Suppressor macrophage treated with lipopolysaccharide for 4 hours (primary cell): ENCODE data around the gene LAS1L.
"Not testable (repeated sequence)": the region's sequence is repeated elsewhere in the genome, so short reads cannot be mapped to it uniquely, and the experiment has no call there.

Experiments
- DNase-seq: peaks from one replicate; pipeline ENCODE4 v3.0.0-alpha.2; 2020

LAS1L gene

DNA sequence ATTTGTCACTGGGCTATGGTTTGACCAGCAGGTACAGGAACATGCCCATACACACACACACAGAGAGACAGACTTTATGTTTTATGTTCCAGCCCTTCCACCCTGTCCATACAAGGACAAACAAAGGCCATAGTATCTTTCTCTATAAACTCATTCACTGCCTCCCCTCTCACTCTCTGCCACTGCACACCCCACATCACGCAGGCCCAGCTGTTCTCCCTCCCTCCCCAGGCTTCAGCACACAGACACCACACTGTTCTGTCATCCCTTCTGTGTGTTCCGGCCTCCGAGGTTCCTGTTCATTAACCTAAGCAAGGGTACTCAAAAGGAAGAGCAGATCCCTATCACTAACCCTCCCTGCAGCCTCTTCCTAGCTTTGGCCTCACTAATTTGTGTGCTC is 17.8 kb downstream of the LAS1L start:
- no peak for DNase-seq

DNA sequence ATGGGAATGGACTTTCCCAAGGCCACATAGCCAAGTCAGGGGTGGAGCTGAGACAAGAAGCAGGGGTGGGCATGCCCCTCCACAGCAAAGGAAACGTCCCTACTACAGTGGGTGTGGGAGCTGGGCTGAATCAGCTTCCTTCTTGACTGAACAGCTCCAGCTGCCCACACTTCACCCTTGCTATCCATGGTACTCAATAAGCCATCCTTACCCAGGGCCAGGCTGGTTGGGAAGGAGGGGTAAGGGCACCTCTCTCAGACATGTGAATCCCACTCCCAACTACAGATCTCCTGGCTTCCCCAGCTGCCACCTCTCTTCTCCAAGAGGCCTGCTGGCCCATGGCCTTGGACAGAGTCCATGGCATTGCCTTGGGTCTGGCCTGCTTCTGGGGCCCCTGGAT is 21.0 kb downstream of the LAS1L start:
- DNase-seq, result no peak

DNA sequence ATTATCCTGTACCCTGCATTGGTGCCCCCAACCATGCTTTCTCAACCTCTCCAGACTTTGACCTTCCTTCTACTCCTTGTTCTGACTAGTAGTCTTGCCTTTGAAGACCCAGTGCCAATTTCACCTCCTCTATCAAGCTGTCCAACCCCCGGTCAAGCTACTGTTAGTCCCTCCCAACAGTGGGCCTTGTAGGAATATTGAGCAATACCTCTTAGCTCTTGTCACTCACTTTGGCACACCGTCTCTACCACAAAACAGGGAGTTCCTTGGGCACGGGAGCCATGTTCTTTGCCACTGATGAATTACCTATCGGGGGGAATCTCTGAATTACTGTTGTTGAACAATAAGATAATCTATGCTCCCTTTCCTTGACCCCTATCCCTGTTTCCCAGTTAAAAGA is 25.2 kb downstream of the LAS1L start:
- DNase-seq, result no peak

DNA sequence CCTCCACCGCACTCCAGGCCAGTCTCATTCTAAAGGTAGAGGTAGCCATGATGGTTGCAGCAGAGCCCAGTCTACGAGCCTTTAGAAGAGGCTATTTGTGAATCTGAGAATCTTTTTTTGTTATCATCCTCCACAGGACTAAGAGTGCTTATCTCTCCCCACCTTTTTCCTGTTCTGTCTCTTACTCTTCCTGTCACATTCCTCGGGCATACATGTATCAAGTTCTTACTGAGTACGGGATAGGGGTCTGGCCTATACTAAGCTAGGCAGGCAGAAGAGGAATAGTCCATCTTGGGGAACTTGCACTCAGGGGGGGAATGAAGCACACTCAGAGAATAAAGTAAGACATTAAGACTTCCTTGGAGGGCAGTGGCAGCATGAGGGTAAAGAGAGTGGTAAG is 25.7 kb downstream of the LAS1L start:
- no peak for DNase-seq

DNA sequence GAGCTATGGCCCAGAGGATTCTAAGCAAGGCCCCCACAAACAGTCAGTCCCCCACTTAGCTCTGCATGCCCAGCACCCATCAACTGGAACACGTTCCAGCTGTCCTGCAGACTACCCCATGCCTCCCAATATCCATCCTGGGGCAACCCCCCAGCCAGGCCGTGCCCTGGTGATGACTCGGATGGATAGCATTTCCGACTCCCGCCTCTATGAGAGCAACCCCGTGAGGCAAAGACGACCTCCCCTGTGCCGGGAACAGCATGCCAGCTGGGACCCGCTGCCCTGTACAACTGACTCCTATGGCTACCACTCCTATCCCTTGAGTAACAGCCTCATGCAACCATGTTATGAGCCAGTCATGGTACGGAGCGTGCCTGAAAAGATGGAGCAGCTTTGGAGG is 32.0 kb downstream of the LAS1L start:
- DNase-seq, result no peak

DNA sequence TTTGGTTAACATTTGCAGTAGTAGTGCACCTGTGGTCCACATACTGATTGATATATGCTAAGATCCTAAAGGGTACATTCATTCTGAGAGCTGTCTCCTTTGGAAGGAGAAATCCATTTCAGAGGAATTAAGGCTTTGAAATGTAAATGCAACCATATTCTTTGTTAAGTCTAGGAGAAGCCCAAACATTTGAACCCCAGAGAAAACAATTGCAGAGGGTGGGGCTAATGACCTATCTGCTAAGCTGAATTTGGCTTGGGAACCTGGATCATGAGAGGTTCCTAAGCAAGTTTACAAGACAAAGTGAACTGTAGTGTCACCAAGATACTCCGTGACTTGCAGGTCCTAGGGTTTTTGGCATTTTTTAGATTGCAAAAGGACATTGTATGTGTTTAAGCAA is 41.2 kb downstream of the LAS1L start:
- no peak for DNase-seq

DNA sequence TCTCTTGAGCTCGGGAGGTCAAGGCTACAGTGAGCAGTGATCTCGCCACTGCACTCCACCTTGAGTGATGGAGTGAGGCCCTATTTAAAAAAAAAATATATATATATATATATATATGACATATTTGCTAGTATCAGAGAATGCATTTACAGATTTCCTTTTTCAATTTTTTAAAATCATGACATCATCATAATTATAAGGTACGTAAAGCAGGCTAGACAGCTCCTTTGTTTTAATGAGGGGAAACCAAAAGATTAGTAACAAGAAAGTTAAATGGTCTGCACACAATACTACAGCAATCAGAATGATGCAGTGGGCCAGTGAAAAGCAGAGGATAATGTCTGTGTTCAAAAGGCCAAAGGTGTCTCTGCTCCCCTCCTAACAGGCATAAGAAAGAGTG is 43.0 kb downstream of the LAS1L start:
- DNase-seq, result no peak

DNA sequence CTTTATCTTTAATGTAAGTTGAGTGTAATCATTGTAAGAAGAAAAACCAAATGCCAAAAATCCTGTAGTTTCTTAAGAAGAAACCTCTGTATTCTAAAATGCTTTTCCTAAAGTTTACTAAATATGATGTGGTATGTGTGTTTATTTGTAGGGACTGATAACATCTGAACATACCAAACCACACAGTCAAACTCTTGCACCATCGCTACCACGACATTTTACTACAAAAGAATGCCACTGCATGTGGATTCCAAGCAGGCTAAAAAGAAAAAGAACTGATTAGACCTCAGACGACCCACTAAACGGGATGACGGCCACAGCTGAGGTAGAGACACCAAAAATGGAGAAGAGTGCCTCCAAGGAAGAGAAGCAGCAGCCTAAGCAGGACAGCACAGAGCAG is 46.1 kb downstream of the LAS1L start:
- no peak for DNase-seq

DNA sequence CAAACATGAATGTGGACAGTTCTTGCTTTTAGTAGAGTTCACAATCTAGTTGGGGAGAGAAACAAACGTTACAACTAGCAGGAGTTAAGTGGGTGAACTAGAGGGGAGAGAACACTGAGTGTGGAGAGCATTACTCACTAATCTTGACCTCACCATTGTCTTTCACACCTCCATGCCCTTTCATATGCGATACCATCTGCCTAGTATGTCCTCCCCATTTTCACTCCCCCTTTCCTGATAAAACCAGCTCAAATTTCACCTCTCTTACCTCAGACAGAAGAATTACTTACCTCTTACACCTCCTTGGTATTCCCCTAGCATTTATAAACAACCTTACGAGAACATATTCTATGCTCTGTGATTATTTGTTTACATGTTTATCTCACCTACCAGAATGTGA is 53.6 kb downstream of the LAS1L start:
- DNase-seq, result no peak

DNA sequence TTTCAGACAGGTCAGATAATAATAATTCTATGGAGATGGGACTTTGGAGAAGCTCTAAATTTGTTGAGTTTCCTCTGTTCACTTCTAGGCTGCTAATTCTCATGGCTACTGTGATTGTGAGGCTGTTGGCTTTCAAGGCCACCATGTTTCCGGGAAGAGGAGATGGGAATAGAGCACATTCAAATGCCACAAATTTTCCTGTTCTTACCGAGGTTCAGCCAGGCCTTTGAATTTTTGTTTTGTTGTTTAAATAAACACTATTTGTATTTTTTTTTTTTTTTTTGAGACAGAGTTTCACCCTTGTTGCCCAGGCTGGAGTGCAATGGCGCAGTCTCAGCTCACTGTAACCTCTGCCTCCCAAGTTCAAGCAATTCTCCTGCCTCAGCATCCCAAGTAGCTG is 55.5 kb downstream of the LAS1L start:
- DNase-seq, result not testable (repeated sequence)

DNA sequence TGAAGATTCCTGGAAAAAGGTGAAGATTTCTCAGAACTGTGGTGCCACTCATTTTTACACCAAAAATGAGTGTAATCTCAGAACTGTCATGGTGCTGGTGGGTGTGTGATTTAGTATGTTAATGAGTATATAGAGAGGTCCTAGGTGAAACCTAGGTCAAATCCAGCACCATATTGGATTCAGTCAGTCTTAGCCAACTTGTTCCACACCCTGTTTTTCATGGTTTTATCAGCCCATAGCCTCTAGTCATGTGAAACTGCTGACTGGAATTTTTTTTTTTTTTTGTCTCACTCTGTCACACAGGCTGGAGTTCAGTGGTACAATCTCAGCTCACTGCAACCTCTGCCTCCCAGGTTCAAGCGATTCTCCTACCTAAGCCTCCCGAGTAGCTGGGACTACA is 58.0 kb downstream of the LAS1L start:
- DNase-seq, result no peak

DNA sequence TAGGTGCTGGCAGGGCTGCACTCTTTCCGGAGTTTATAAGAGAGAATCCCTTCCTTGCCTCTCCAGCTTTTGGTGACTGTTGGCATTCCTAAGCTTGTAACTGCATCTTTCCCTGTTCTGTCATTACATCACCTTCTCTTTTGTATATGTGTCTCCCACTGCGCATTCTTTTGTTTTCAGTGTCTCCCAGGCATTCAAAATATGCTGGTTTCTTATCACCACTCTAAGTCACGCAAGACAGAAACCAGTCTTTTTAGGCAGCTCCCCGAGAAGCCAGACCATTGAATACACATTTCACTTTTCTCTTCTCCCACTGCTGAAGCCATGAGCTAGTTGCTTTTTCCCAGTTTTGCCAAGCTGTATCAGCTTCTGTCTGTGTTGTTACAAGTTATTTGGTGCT is 71.0 kb downstream of the LAS1L start:
- DNase-seq, result no peak
